NT2/D1 (cell line): ENCODE measurements around the gene KCNIP1.

Source experiments
- DNase-seq: peaks from one replicate; pipeline ENCODE4 v3.0.0-alpha.2; 2011; ENCODE audit warnings: low read depth, low spot score
- H3K27me3 ChIP-seq: 2 replicates; pipeline ENCODE4 v1.6.0; 2011; ENCODE audit warnings: mild to moderate bottlenecking; ENCODE audit not compliant: insufficient read length, insufficient read depth
- H3K36me3 ChIP-seq: 2 replicates; pipeline ENCODE4 v1.6.1; 2011; ENCODE audit warnings: mild to moderate bottlenecking, low read length, mixed read lengths; ENCODE audit not compliant: insufficient read depth, insufficient read length
- H3K4me1 ChIP-seq: 2 replicates; pipeline ENCODE4 v1.5.1; 2011; ENCODE audit not compliant: insufficient read depth, insufficient read length
- H3K4me3 ChIP-seq: 2 replicates; pipeline ENCODE4 v1.5.1; 2011; ENCODE audit warnings: low read depth; ENCODE audit not compliant: insufficient read length
- H3K9ac ChIP-seq: 2 replicates; pipeline ENCODE4 v1.6.0; 2011; ENCODE audit warnings: low read depth; ENCODE audit not compliant: insufficient read length
- H3K9me3 ChIP-seq: 2 replicates; pipeline ENCODE4 v1.5.1; 2011; ENCODE audit warnings: mild to moderate bottlenecking, low read length; ENCODE audit not compliant: insufficient read depth
- SUZ12 ChIP-seq: IDR thresholded peaks from 2 replicates; pipeline ENCODE4 v1.6.1; 2011; ENCODE audit not compliant: insufficient read length, insufficient read depth; ENCODE audit errors: extremely low read depth
- YY1 ChIP-seq: IDR thresholded peaks from 2 replicates; pipeline ENCODE4 v1.6.1; 2011; ENCODE audit not compliant: insufficient read length, insufficient read depth
- ZNF274 ChIP-seq: IDR thresholded peaks from 2 replicates; pipeline ENCODE4 v1.6.1; 2011; ENCODE audit warnings: mild to moderate bottlenecking, low read depth, low read length

Gene KCNIP1

DNA sequence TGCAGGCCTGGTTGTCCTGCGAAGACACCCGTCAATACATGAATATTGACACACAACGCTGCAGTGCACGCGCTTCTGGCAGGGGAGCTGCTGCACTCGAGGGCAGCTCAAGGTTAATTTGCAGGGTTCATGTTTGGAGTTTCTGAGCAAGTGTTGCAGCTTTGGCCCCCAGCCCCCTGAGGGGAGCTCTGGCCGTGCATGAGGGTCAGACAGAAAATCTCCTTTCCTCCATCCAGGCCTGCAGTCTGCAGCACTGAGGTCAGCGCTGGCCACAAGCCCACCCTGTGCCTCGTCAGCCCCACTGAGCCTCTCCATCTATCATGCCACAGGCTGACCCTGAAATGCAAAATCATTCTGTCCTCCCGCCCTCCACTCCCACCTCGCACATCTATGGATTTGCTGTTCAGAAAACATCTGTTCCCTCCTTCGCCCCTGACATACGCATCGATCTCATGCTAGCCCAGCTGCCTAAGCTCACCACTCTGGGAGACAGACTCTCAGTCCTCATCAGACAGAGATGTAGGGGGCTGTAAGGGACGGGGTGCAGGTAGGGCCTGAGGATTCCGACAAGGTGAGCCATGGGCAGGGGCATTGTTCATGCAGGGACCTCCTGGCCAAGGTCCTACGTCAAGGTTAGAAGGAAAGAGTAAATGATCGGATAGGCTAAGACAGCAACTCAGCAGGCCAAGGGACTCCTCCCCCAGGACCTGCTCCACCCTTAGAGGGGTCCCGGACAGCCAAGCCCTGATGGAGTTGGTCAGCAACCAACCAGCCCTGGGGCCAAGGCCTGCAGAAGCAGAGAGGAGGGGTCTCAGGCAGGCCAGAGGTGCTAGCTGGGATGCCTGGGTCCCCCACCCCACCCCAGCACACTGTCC, 125.1 kb downstream of the KCNIP1 start:
- Histone ChIP-seq H3K9ac (no peak overlapping the region), H3K27me3 (no peaks in the 10 kb centered on the region), H3K4me1 (peaks cover 10% of the 10 kb centered on the region), H3K4me3 (no peak overlapping the region), H3K36me3 (no peaks in the 10 kb centered on the region), H3K9me3 (no peaks in the 10 kb centered on the region)
- TF ChIP-seq YY1 (no peak), SUZ12 (no peak), ZNF274 (no peak)
- no peak for DNase-seq

DNA sequence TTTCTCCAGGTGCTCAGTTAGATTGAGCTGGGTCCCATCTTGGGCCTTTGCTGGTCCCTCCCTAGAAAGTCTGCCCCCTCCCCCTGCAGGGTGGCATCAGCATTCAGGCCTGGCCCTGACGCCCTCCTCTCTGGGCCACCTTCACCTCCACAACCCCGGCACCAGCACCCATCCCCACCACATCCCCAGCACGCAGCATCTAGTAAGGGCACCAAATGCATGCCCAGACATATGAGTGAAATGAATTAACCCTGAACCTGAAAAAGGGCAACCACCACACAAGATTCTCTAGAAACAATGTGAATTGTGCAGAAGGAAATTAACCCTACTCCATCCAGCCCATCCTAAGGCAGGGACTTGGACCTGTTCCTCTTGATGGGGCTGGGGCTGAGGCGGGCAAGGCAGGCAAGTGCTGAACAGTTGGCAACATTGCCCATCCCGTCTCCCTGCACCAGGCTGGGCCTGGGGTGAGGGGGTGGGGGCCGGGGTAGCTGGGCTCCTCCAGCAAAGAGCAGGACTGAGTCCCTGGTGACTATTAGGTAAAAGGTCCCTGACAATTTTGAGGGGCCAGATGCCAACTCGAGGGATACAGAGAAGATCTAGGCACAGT, 125.9 kb downstream of the KCNIP1 start:
- no peak overlapping the region for H3K9ac ChIP-seq
- peaks cover 12% of the 10 kb centered on the region for H3K4me1 ChIP-seq
- no peaks in the 10 kb centered on the region for H3K27me3 ChIP-seq
- no peaks in the 10 kb centered on the region for H3K9me3 ChIP-seq
- TF ChIP-seq YY1 (no peak), ZNF274 (no peak), SUZ12 (no peak)
- DNase-seq = no peak
- no peak overlapping the region for H3K4me3 ChIP-seq
- H3K36me3 ChIP-seq = no peaks in the 10 kb centered on the region

DNA sequence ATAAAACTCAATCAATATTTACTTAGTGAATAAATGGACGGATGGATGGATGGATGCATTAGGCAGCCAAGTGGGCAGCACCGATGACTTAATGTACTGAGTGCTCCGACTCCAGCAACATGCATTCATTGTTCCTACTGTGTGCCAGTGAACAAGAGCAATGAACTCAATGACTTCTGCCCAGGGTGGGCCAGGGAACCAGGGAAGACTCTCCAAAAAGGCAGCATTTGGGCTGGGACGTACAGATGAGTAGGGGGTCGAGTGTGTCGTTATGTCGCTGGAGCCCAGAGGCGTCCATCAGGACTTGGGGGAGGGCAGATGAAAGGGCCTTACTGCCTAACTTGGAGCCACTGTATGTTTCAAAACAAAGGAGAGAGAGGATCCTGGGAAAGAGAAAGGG, 126.4 kb downstream of the KCNIP1 start:
- H3K9ac ChIP-seq = no peak overlapping the region
- TF ChIP-seq SUZ12 (no peak), YY1 (no peak), ZNF274 (no peak)
- H3K27me3 ChIP-seq = no peaks in the 10 kb centered on the region
- DNase-seq = no peak
- peaks cover 7% of the 10 kb centered on the region for H3K4me1 ChIP-seq
- no peaks in the 10 kb centered on the region for H3K36me3 ChIP-seq
- no peak overlapping the region for H3K4me3 ChIP-seq
- H3K9me3 ChIP-seq = no peaks in the 10 kb centered on the region

DNA sequence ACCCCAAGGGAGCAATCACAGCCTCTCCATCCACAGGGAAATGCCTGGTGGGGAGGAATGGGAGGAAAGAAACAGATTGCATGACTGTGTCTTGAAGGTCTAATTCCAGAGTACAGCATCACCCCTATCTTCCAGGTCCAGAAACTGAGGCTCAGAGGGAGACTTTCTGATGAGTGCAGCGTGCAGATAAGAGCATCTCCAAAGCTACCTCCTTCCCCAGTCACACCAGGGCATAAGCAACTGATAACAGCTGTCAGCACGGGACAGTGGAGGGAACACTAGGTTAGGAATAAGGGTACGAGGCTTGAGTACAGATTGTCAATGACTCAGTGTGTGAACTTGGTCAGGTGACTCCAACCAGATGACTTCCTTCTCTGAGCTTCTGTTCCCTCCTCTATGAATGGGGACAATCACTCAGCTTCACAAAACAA, 126.9 kb downstream of the KCNIP1 start:
- no peak for DNase-seq
- TF ChIP-seq ZNF274 = no peak

DNA sequence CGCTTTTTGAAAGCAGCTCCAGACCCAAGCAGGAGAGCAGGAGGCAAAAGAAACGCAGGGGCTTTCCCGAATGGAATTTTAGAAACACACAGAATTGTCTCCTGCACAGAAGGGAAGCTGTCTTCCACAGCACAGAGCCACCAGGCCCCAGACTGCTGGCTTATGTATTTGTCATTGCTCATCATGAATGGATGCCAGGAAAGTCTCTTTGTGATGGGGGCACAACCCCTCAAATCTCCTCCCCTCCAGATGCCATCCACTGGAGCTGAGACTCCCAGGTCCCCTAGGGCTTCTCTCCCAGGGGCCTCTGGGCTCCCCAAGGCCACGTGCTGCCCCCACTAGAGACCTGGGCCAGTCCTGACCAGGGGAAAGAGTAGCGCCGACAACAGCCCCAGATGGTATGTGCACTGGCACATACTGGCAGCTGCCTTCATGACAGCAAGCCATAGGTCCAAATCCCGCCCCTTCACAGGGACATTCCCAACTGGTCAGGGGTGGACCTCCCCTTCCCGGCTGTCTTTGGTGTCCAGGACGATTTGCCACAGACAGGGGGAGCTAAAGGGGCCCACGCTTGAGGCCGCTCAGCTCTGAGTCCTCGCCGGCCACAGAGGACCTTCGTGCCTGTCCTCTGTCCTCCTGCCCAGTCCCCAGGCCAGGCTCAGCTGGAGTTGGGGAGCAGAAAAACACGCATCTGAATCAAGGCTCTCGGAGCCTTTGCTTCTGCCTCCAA, 127.8 kb downstream of the KCNIP1 start:
- DNase-seq = no peak
- H3K9me3 ChIP-seq = no peaks in the 10 kb centered on the region
- H3K36me3 ChIP-seq = no peaks in the 10 kb centered on the region
- peaks cover 7% of the 10 kb centered on the region for H3K4me1 ChIP-seq
- H3K27me3 ChIP-seq = no peaks in the 10 kb centered on the region
- TF ChIP-seq SUZ12 (no peak), ZNF274 (no peak), YY1 (no peak)
- H3K9ac ChIP-seq = peak overlapping the region; percentile 38
- no peak overlapping the region for H3K4me3 ChIP-seq

More for the DNA sequence above, 126.9 kb downstream of the KCNIP1 start:
- no peaks in the 10 kb centered on the region for H3K9me3 ChIP-seq
- H3K4me1 ChIP-seq = peaks cover 7% of the 10 kb centered on the region
- no peak overlapping the region for H3K9ac ChIP-seq
- no peak overlapping the region for H3K4me3 ChIP-seq
- H3K36me3 ChIP-seq = no peaks in the 10 kb centered on the region
- H3K27me3 ChIP-seq = no peaks in the 10 kb centered on the region

- no peak for TF ChIP-seq YY1
- TF ChIP-seq ZNF274 = no peak
- TF ChIP-seq SUZ12 = no peak
- Histone ChIP-seq H3K4me3 (no peak overlapping the region), H3K9me3 (no peaks in the 10 kb centered on the region), H3K9ac (peak overlapping the region; percentile 50), H3K36me3 (no peaks in the 10 kb centered on the region), H3K4me1 (peaks cover 7% of the 10 kb centered on the region), H3K27me3 (no peaks in the 10 kb centered on the region)
- DNase-seq = no peak
These were observed 128.6 kb downstream of the KCNIP1 start for GRCh38 chr5:170632266-170632984.
